Thyroid gland (tissue), 4 donors: ENCODE data around the gene MAEA.

Source experiments
- CTCF ChIP-seq, 6 experiments: fragments of 200-600 bp in 3 of 6; fragments of 450-650 bp in 3 of 6; sonication (generic) in 3 of 6; IDR thresholded peaks; one replicate each; pipeline ENCODE4 v1.5.1; 2016 to 2019; ENCODE audit warnings: antibody characterized with exemption in 6 of 6, mild to moderate bottlenecking in 2 of 6, inconsistent platforms in 1 of 6, moderate library complexity in 1 of 6
- POLR2A ChIP-seq, 2 donors: fragments of 450-650 bp; IDR thresholded peaks; one replicate each; pipeline ENCODE4 v1.6.1; 2017; ENCODE audit warnings: antibody characterized with exemption in 2 of 2, mild to moderate bottlenecking in 2 of 2, moderate library complexity in 1 of 2

- no peak for TF ChIP-seq CTCF (IDR thresholded peaks at IDR 0.05)
- no peak for TF ChIP-seq POLR2A (IDR thresholded peaks at IDR 0.05)
Observed at GRCh38 chr4:1359144-1359501, 69.4 kb downstream of the MAEA start.
